Hepatocyte (in vitro differentiated cells): Measurements from ENCODE around the gene TGFBI. TPM values are rescaled to one million over a fixed set of nuclear protein-coding genes. Genes with fewer than 3 reads are reported as not detected.
A peak's percentile ranks its signal among the peaks of the same experiment; 100 is the strongest.

Experiments
- DNase-seq: peaks from one replicate; pipeline ENCODE4 v3.0.0-alpha.2; 2016; ENCODE audit warnings: low spot score
- H2AFZ ChIP-seq: fragments of 200-600 bp; sonication (generic); 2 replicates; pipeline ENCODE4 v1.6.0; 2016; ENCODE audit warnings: antibody characterized with exemption, mild to moderate bottlenecking
- H3K27ac ChIP-seq: fragments of 200-600 bp; sonication (generic); 2 replicates; pipeline ENCODE4 v1.5.1; 2016; ENCODE audit warnings: mild to moderate bottlenecking
- H3K27me3 ChIP-seq: fragments of 200-600 bp; sonication (generic); 2 replicates; pipeline ENCODE4 v1.6.1; 2016
- H3K36me3 ChIP-seq: fragments of 200-600 bp; sonication (generic); replicated peaks from 2 replicates; pipeline ENCODE4 v1.5.1; 2016; ENCODE audit warnings: low read depth; ENCODE audit not compliant: insufficient read depth
- H3K4me1 ChIP-seq: fragments of 200-600 bp; sonication (generic); 2 replicates; pipeline ENCODE4 v1.5.1; 2016; ENCODE audit warnings: mild to moderate bottlenecking, moderate library complexity; ENCODE audit not compliant: insufficient read depth
- H3K4me2 ChIP-seq: fragments of 200-600 bp; sonication (generic); 2 replicates; pipeline ENCODE4 v1.6.0; 2016
- H3K4me3 ChIP-seq: fragments of 200-600 bp; sonication (generic); 2 replicates; pipeline ENCODE4 v1.5.1; 2016; ENCODE audit warnings: mild to moderate bottlenecking
- H3K79me2 ChIP-seq: fragments of 200-600 bp; sonication (generic); 2 replicates; pipeline ENCODE4 v1.6.0; 2017; ENCODE audit warnings: mild to moderate bottlenecking
- H3K9me2 ChIP-seq: fragments of 200-600 bp; sonication (generic); replicated peaks from 2 replicates; pipeline ENCODE4 v1.6.0; 2017; ENCODE audit warnings: mild to moderate bottlenecking; ENCODE audit not compliant: insufficient read depth
- H3K9me3 ChIP-seq: fragments of 200-600 bp; sonication (generic); 2 replicates; pipeline ENCODE4 v1.5.1; 2016; ENCODE audit warnings: low read depth, mild to moderate bottlenecking
- H4K20me1 ChIP-seq: fragments of 200-600 bp; sonication (generic); 2 replicates; pipeline ENCODE4 v1.6.0; 2016; ENCODE audit warnings: mild to moderate bottlenecking; ENCODE audit not compliant: insufficient read depth, poor library complexity, severe bottlenecking
- CTCF ChIP-seq: fragments of 200-600 bp; sonication (generic); IDR thresholded peaks from 2 replicates; pipeline ENCODE4 v1.5.1; 2016; ENCODE audit warnings: antibody characterized with exemption, mild to moderate bottlenecking; ENCODE audit not compliant: poor library complexity
- EZH2 ChIP-seq: fragments of 200-600 bp; sonication (generic); IDR thresholded peaks from 2 replicates; pipeline ENCODE4 v1.6.1; 2016; ENCODE audit warnings: antibody characterized with exemption, mild to moderate bottlenecking, borderline replicate concordance
- EZH2phosphoT487 ChIP-seq: fragments of 200-600 bp; sonication (generic); IDR thresholded peaks from one replicate; pipeline ENCODE4 v1.6.1; 2018; ENCODE audit warnings: antibody characterized with exemption, mild to moderate bottlenecking, low read depth, moderate library complexity; ENCODE audit not compliant: unreplicated experiment, severe bottlenecking
- WGBS: methylation state at CpG from one replicate; pipeline ENCODE4 v1.1.6; 2016; ENCODE audit warnings: low lambda C conversion rate; ENCODE audit errors: missing lambda C conversion rate; 5-methylcytosine and 5-hydroxymethylcytosine counted together
- polyA plus RNA-seq: library from polyadenylated mRNA; unstranded; fragments of >200 nt; fragmentation: Nextera tagmentation; extraction: Ambion mirVana; gene quantifications from 2 replicates; pipeline ENCODE4 v1.2.1, GENCODE V29; 2016
- total RNA-seq: library from RNA; depleted of rRNA; stranded (reverse); fragments of >200 nt; gene quantifications from 2 replicates; pipeline ENCODE4 v1.2.3, GENCODE V29; 2014

The TGFBI gene
- total and polyA plus RNA-seq, 2 experiments from 2014 or later = 396 to 401 TPM

- Histone ChIP-seq H3K4me3 (no peak overlapping the region), H3K36me3 (no peaks in the 10 kb centered on the region), H3K27me3 (no peaks in the 10 kb centered on the region), H3K4me2 (peak overlapping the region; percentile 61), H3K4me1 (peaks cover 38% of the 10 kb centered on the region), H3K9me2 (no peaks in the 10 kb centered on the region), H3K9me3 (no peaks in the 10 kb centered on the region), H3K79me2 (no peaks in the 10 kb centered on the region), H3K27ac (peak overlapping the region; percentile 80), H2AFZ (no peak overlapping the region), H4K20me1 (no peaks in the 10 kb centered on the region)
- TF ChIP-seq CTCF = no peak
- TF ChIP-seq EZH2 = no peak
- no peak for TF ChIP-seq EZH2phosphoT487
- DNase-seq = peak; percentile 53
- 50% methylated on average over 7 of the region's 7 CpGs for WGBS
Observed at GRCh38 chr5:136014049-136015002, 14.5 kb upstream of the TGFBI start.

GRCh38 chr5:136015003-136015375 lies 13.8 kb upstream of the TGFBI start:
- peak overlapping the region; percentile 80 for H3K27ac ChIP-seq
- peak overlapping the region; percentile 61 for H3K4me2 ChIP-seq
- H3K27me3 ChIP-seq = no peaks in the 10 kb centered on the region
- no peaks in the 10 kb centered on the region for H3K9me3 ChIP-seq
- no peaks in the 10 kb centered on the region for H3K9me2 ChIP-seq
- H3K4me3 ChIP-seq = no peak overlapping the region
- DNase-seq = no peak
- peaks cover 43% of the 10 kb centered on the region for H3K4me1 ChIP-seq
- H3K79me2 ChIP-seq = no peaks in the 10 kb centered on the region
- H3K36me3 ChIP-seq = no peaks in the 10 kb centered on the region
- WGBS = 76% methylated on average over 6 of the region's 6 CpGs
- TF ChIP-seq EZH2 (no peak), EZH2phosphoT487 (no peak)
- no peak overlapping the region for H2AFZ ChIP-seq
- no peaks in the 10 kb centered on the region for H4K20me1 ChIP-seq

DNA sequence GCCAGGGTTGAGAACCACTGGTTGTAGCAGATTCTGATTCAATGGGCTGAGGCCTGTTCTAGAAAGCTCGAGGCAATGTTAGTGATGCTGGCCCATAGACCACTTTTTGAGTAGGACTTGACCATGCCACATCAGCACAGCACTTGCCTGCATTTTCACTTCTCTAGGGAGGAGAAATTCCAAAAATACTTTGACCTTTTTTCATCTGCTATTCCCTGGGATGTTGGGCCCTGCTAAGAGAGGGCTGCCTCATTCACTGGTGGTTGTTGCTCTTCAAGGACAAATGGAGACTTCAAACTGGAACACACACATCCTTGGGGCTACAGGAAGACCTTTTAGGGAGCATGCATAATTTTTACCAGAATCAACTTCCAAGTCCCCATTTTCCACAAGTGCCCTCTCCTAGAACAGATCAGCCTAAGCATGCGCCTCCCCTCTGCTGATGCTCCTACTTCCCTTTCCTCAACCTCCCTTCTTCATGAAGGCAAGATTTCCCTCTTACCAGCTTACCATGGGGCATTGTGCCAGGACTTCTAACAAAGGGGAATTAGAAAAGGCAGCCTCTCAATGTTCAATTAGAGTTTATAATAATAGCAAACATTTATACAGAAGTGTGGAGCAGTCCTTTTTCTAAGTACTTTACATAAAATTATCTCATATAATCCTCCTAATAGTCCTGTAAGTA lies 12.7 kb upstream of the TGFBI start:
- H3K9me2 ChIP-seq = no peaks in the 10 kb centered on the region
- no peak overlapping the region for H2AFZ ChIP-seq
- no peaks in the 10 kb centered on the region for H4K20me1 ChIP-seq
- no peaks in the 10 kb centered on the region for H3K27me3 ChIP-seq
- peaks cover 52% of the 10 kb centered on the region for H3K4me1 ChIP-seq
- H3K79me2 ChIP-seq = no peaks in the 10 kb centered on the region
- no peaks in the 10 kb centered on the region for H3K9me3 ChIP-seq
- no peak overlapping the region for H3K4me3 ChIP-seq
- no peak overlapping the region for H3K4me2 ChIP-seq
- no peaks in the 10 kb centered on the region for H3K36me3 ChIP-seq
- DNase-seq = no peak
- TF ChIP-seq EZH2 (no peak), EZH2phosphoT487 (no peak), CTCF (no peak)
- H3K27ac ChIP-seq = no peak overlapping the region
- 93% methylated on average over 2 of the region's 2 CpGs for WGBS
